Measurements from ENCODE around the gene CADPS2.

GRCh38 chr7:122896509-122896908 is 10.2 kb upstream of the CADPS2 start:
- TF ChIP-seq, protein P1, sequence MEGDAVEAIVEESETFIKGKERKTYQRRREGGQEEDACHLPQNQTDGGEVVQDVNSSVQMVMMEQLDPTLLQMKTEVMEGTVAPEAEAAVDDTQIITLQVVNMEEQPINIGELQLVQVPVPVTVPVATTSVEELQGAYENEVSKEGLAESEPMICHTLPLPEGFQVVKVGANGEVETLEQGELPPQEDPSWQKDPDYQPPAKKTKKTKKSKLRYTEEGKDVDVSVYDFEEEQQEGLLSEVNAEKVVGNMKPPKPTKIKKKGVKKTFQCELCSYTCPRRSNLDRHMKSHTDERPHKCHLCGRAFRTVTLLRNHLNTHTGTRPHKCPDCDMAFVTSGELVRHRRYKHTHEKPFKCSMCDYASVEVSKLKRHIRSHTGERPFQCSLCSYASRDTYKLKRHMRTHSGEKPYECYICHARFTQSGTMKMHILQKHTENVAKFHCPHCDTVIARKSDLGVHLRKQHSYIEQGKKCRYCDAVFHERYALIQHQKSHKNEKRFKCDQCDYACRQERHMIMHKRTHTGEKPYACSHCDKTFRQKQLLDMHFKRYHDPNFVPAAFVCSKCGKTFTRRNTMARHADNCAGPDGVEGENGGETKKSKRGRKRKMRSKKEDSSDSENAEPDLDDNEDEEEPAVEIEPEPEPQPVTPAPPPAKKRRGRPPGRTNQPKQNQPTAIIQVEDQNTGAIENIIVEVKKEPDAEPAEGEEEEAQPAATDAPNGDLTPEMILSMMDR (conservative IDR thresholded peaks at IDR 0.05 in 1 of 2, IDR thresholded peaks at IDR 0.05 in 1 of 2; ENCODE audit: low read depth in 1 of 2, low read length in 2 of 2): no peak
- no peak for TF ChIP-seq EZH2 (IDR thresholded peaks at IDR 0.05; ENCODE audit: low read length, missing control alignments)
